ENCODE measurements around the gene NAA80. TPM values are rescaled to one million over a fixed set of nuclear protein-coding genes. Genes with fewer than 3 reads are reported as not detected.
A peak's percentile ranks its signal among the peaks of the same experiment; 100 is the strongest.

NAA80 gene
- total and polyA plus RNA-seq, 2 of the 13 experiments (the other 11 are each of a cell fraction or from before 2014, with no cell fraction given) = 3.4 to 8.7 TPM

DNA sequence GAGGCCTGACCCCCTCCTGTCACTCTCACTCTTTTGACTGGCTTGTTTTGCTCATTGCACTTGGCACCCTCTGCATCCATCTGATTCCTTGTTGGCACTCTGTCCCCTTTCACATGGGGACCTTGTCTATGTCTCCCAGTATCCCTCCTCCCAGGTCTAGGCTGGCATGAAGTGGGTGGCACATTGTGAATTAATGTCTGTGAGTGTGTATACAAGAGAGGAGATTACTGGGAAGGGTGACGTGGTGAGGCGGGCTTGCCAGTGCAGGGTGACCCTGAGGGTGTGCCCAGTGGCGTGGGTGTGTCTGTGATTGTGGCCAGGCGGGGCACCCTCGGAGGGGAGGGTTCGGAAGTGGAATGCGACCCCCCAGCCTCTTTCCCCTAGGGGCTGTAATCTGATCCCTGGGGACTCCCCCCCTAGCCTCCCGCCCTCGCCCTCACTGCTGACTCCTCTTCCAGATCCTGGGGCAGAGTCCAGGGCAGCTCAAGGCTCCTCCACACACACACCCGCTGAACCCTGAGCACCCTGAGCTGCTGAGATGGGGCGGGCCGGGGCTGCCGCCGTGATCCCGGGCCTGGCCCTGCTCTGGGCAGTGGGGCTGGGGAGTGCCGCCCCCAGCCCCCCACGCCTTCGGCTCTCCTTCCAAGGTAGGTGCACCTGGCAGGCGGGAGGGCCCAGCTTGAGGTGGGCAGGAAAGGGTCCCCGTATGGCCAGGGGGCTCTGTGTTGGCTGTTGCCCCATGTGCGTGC lies 30.3 kb downstream of the NAA80 start, which contains the start of gene SEMA3B (continued):
- TF ChIP-seq, protein P1, sequence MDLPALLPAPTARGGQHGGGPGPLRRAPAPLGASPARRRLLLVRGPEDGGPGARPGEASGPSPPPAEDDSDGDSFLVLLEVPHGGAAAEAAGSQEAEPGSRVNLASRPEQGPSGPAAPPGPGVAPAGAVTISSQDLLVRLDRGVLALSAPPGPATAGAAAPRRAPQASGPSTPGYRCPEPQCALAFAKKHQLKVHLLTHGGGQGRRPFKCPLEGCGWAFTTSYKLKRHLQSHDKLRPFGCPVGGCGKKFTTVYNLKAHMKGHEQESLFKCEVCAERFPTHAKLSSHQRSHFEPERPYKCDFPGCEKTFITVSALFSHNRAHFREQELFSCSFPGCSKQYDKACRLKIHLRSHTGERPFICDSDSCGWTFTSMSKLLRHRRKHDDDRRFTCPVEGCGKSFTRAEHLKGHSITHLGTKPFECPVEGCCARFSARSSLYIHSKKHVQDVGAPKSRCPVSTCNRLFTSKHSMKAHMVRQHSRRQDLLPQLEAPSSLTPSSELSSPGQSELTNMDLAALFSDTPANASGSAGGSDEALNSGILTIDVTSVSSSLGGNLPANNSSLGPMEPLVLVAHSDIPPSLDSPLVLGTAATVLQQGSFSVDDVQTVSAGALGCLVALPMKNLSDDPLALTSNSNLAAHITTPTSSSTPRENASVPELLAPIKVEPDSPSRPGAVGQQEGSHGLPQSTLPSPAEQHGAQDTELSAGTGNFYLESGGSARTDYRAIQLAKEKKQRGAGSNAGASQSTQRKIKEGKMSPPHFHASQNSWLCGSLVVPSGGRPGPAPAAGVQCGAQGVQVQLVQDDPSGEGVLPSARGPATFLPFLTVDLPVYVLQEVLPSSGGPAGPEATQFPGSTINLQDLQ (CRISPR knock-in tag; IDR thresholded peaks at IDR 0.05) = peak; percentile 74; the same call in 1 of the 2 replicates
- TF ChIP-seq, protein P2, sequence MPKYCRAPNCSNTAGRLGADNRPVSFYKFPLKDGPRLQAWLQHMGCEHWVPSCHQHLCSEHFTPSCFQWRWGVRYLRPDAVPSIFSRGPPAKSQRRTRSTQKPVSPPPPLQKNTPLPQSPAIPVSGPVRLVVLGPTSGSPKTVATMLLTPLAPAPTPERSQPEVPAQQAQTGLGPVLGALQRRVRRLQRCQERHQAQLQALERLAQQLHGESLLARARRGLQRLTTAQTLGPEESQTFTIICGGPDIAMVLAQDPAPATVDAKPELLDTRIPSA (CRISPR knock-in tag; IDR thresholded peaks at IDR 0.05; ENCODE audit: borderline replicate concordance) = no peak
- TF ChIP-seq NCOA5 (CRISPR knock-in tag; IDR thresholded peaks at IDR 0.05) = no peak
- no peak for TF ChIP-seq HES4 (CRISPR knock-in tag; IDR thresholded peaks at IDR 0.05; ENCODE audit: borderline replicate concordance)
- no peak for TF ChIP-seq ATAD3A (CRISPR knock-in tag; IDR thresholded peaks at IDR 0.05)
- TF ChIP-seq, protein P3, sequence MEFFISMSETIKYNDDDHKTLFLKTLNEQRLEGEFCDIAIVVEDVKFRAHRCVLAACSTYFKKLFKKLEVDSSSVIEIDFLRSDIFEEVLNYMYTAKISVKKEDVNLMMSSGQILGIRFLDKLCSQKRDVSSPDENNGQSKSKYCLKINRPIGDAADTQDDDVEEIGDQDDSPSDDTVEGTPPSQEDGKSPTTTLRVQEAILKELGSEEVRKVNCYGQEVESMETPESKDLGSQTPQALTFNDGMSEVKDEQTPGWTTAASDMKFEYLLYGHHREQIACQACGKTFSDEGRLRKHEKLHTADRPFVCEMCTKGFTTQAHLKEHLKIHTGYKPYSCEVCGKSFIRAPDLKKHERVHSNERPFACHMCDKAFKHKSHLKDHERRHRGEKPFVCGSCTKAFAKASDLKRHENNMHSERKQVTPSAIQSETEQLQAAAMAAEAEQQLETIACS (CRISPR knock-in tag; IDR thresholded peaks at IDR 0.05) = no peak
- no peak for TF ChIP-seq RFX3 (CRISPR knock-in tag; IDR thresholded peaks at IDR 0.05)
- TF ChIP-seq CBFB (CRISPR knock-in tag; IDR thresholded peaks at IDR 0.05) = no peak
- peak; percentile 55; the same call in 1 of the 2 replicates for TF ChIP-seq NCOR1 (IDR thresholded peaks at IDR 0.05; ENCODE audit: borderline replicate concordance, low read length)
- TF ChIP-seq, protein P4, sequence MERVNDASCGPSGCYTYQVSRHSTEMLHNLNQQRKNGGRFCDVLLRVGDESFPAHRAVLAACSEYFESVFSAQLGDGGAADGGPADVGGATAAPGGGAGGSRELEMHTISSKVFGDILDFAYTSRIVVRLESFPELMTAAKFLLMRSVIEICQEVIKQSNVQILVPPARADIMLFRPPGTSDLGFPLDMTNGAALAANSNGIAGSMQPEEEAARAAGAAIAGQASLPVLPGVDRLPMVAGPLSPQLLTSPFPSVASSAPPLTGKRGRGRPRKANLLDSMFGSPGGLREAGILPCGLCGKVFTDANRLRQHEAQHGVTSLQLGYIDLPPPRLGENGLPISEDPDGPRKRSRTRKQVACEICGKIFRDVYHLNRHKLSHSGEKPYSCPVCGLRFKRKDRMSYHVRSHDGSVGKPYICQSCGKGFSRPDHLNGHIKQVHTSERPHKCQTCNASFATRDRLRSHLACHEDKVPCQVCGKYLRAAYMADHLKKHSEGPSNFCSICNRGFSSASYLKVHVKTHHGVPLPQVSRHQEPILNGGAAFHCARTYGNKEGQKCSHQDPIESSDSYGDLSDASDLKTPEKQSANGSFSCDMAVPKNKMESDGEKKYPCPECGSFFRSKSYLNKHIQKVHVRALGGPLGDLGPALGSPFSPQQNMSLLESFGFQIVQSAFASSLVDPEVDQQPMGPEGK (CRISPR knock-in tag; IDR thresholded peaks at IDR 0.05) = peak; percentile 99
- no peak; the same call in 1 of the 2 replicates for TF ChIP-seq KLF15 (CRISPR knock-in tag; IDR thresholded peaks at IDR 0.05; ENCODE audit: borderline replicate concordance)
- no peak for TF ChIP-seq ZNF44 (CRISPR knock-in tag; IDR thresholded peaks at IDR 0.05)
- TF ChIP-seq ZNF788 (CRISPR knock-in tag; IDR thresholded peaks at IDR 0.05; ENCODE audit: borderline replicate concordance) = peak; percentile 85; the same call in 1 of the 2 replicates
- TF ChIP-seq, protein P5, sequence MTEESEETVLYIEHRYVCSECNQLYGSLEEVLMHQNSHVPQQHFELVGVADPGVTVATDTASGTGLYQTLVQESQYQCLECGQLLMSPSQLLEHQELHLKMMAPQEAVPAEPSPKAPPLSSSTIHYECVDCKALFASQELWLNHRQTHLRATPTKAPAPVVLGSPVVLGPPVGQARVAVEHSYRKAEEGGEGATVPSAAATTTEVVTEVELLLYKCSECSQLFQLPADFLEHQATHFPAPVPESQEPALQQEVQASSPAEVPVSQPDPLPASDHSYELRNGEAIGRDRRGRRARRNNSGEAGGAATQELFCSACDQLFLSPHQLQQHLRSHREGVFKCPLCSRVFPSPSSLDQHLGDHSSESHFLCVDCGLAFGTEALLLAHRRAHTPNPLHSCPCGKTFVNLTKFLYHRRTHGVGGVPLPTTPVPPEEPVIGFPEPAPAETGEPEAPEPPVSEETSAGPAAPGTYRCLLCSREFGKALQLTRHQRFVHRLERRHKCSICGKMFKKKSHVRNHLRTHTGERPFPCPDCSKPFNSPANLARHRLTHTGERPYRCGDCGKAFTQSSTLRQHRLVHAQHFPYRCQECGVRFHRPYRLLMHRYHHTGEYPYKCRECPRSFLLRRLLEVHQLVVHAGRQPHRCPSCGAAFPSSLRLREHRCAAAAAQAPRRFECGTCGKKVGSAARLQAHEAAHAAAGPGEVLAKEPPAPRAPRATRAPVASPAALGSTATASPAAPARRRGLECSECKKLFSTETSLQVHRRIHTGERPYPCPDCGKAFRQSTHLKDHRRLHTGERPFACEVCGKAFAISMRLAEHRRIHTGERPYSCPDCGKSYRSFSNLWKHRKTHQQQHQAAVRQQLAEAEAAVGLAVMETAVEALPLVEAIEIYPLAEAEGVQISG (CRISPR knock-in tag; IDR thresholded peaks at IDR 0.05) = 0 out of 2 replicates have a peak, but pooled peaks have one; percentile 13
- TF ChIP-seq ZNF484 (CRISPR knock-in tag; IDR thresholded peaks at IDR 0.05; ENCODE audit: borderline replicate concordance, low read depth) = no peak
- TF ChIP-seq ZFYVE20 (CRISPR knock-in tag; IDR thresholded peaks at IDR 0.05; ENCODE audit: borderline replicate concordance, low read depth) = no peak
